GM18861 (cell line): ENCODE measurements around the gene FARSA.
"Not testable (repeated sequence)": the region's sequence is repeated elsewhere in the genome, so short reads cannot be mapped to it uniquely, and the experiment has no call there.

Experiments used
- ATAC-seq: cut with Tn5 transposase; IDR thresholded peaks from one replicate; pipeline ENCODE4 v1.9.1; 2021; ENCODE audit not compliant: unreplicated experiment

FARSA gene

GRCh38 chr19:12937927-12938778 is 4.6 kb upstream of the FARSA start, which contains the start of gene CALR:
Gene CALR, plus strand, starts transcription at chr19:12938609. Its CDS starts 71 bp downstream, at chr19:12938680.
- ATAC-seq: peak; percentile 76

GRCh38 chr19:12937093-12937926 is 3.8 kb upstream of the FARSA start:
- ATAC-seq: no peak

DNA sequence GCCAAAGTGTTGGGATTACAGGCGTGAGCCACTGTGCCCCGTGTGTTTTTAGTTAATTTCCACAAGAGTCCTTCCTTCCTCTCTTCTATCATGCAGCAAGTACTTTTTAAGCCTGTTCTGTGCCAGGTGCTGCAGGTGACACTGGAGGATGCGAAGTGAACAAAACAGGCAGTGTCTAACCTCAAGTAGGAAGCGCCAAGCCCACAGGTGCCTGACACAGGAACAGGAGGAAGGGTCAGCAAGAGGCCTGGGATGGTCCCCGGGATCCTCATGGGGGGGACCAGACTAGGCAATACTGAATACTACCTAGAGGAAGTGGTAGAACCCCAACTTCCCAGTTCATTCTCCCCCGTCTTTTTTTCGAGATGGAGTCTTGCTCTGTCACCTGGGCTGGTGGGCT is 3.1 kb upstream of the FARSA start:
- no peak for ATAC-seq

GRCh38 chr19:12935071-12935470 is 1.6 kb upstream of the FARSA start:
- ATAC-seq: no peak

DNA sequence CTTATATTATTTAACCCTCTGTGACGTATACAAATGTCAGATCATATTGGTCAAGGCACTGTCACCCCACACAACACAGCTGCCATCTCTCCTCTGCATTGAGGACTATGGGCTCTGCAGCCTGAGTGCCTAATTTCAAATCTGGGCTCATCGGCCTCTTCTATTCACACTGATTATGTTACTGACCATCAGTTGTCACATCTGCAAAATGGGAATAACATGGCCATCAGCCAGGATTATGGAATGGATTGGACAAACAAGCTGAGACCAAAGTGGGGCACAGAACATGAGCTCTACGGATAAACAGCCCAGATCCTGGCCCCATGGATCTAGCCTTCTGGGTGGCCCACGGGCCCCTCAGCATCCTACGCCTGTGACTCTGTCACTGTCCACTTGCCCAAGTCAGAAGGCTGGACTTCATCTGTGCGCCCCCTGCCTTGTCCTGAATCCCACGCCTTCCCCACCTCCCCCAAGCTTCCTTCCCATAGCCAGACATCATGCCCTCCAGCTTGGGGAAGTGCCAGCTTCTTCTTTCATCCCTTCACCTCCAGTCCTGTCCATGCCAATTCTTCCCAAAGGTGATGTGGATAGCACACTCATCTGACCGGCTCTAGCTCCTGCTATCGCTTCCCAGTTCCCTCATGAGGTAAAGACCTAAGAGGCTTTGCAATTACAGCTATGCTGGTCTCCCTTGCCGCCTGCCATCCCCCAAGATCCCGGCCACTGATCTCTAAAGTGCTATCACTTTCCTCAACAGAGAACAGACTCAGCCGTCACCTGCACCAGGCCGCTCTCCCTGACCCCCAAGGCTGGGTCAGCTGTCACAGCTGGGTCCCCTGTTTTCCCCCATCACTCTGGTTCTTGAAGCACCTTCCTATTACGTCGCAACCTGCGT is 872 bp downstream of the FARSA start:
- ATAC-seq: no peak

DNA sequence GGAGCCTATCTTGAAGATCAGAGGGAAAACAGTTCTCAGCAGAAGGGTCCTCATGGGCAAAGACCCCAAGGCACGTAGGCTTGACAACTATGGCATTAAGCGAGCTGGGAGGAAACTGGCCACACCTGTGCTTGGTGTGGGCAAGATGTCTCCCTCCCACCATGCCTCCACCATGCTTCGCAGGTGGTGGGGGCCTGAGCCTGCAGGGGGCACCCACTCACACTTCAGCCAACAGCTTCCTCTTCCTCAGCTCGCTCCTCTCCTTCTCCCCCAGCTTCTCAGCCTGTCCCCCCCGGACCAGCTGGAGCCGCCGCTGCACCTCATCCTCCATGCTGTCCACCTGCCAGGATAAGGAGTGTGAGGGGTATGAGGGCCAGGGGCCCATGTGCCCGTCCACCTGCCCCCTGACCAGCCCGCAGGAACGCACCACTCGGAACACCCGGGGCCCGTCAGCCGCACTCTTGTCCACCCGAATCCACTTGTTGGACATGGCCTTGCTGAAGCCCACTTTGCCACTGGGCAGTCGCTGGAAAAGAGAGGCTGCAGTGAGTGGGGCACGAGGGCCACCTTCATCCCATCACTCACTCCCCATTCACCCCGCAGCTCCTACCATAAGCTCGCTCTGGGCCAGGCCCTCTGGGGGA is 3.4 kb downstream of the FARSA start:
- ATAC-seq: no peak

DNA sequence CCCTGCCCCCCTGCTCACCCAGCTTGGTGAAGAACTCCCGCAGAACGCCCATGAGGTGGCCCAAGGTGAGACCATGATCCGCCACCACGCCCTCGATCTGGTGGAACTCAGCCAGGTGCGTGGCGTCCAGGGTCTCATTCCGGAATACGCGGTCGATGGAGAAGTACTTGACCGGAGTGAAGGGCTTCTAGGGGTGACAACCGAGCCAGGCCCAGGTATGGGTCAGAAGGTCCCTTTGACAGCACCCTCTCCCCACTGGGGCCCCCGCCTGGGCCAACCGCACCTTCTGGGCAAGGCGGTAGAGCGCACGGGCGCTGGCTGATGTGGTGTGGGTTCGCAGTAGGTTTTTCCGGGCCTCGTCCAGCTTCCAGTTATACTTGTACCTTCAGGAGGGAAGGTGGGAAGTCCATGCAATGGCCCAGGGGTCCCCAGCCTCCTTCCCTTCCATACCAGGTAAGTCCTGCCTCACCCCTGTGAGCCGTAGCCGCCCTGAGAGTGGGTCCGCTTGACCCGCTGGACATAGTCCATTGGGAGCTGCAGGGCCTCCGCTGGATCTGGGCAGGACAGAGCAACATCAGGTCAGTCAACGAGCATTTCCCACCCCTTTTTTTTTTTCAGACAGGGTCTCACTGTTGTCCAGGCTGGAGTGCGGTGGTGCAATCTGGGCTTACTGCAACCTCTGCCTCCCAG is 8.7 kb downstream of the FARSA start:
- no peak for ATAC-seq

- no peak for ATAC-seq
These were observed 10.6 kb downstream of the FARSA start for GRCh38 chr19:12922959-12923358.

DNA sequence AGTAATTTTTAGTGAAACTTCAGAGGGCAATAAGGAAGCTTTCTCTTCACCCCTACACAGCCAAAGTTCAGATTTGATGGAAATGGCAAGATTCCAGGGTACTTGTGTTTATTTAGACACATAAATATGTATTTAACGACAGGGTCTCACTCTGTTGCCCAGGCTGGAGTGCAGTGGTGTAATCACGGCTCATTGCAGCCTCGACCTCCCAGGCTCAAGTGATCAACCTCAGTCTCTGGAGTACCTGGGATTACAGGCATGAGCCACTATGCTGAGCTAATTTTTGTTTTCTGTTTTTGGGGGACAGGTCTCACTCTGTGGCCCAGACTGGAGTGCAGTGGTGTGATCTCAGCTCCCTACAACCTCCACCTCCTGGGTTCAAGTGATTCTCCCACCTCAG is 12.5 kb downstream of the FARSA start:
- ATAC-seq: no peak

GRCh38 chr19:12918253-12918652 is 15.3 kb downstream of the FARSA start:
- ATAC-seq: no peak

DNA sequence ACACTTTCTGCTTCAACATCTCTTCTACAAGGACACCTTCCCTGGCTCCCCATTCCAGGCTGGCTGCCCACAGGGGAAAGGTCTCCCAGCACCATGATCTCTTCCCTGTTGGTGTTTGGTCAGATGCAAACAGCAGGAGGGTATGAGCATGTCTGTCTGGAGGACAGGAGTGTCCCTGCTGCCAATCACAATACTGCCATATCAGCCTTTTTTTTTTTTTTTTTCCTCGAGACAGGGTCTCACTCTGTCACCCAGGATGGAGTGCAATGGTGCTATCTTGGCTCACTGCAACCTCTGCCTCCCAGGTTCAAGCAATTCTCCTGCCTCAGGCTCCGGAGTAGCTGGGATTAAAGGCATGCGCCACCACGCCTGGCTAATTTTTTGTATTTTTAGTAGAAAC is 17.7 kb downstream of the FARSA start:
- not testable (repeated sequence) for ATAC-seq

DNA sequence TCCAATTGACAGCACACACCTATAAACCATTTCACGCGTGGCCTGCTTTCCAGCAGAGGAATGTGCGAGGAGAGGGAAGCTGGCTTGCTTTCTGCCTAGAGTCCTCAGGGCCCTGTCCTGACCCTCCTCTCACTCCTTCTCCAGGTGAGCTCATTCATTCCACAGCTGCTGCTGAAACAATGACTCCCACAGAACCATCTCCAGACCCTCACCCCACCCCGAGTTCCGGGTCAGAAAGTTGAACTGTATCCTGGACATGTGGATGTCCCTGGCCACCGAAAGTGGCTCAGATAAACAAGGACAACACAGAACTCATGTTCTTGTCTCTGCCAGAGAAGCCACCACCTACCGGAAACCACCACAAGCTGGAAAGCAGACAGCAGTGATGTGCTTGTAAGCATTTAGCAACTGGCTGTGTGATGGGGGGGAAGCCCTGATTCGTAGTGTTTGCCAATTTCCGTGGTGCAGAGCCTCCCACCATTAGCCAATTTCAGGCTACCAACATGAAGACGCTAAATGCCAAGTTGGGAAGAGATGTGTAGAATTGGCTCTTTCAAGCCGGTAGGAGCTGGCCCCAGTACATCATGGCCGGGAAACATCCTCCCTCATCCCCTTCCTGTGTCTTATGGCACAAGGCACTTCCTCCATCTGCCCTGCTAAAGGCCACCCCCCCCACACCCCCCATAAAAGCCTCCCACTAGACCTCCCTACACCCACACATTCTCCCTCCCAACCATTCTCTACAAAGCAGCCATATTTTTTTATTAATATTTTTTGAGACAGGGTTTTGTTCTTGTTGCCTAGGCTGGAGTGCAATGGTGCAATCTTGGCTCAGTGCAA is 19.4 kb downstream of the FARSA start:
- no peak for ATAC-seq

GRCh38 chr19:12913011-12913561 is 20.4 kb downstream of the FARSA start:
- ATAC-seq: no peak

DNA sequence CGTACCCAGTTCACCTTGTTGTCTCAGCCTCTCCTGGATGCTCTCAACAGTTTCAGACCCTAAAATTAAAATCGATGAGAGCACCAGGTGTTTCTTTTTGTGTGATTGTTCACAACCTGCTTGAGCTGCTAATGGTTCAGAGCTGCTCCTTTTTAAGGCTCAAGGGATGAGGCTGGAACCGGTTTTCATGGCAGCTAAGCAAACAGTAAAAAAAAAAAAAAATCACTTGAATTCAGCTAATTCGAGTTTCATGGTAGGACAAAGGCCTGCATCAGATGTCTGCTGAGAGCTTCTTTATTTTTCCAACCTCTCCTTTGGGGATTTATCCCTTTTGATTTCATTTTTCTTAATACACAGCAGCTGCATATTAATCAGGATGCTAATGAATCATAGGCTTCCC is 20.9 kb downstream of the FARSA start:
- ATAC-seq: no peak

DNA sequence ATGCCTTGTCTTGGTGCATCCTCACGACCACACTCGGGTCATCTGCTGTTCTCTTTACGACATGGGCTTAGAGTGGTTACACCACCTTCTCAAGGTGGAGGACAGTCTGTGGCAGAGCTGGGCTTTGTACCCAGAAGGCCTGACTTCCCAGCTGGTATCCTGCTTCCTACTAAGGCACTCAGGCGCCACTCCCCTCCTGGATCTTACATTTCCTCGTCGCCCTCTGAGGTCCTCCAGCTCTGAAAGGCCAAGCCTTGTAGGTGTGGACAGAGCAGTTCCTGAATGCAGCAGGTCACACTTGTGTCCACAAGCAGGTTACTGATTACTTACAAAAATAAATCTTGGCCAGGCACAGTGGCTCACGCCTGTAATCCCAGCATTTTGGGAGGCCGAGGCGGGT is 26.3 kb downstream of the FARSA start:
- ATAC-seq: no peak

GRCh38 chr19:12899891-12900518 is 33.5 kb downstream of the FARSA start:
- ATAC-seq: peak; percentile 66

DNA sequence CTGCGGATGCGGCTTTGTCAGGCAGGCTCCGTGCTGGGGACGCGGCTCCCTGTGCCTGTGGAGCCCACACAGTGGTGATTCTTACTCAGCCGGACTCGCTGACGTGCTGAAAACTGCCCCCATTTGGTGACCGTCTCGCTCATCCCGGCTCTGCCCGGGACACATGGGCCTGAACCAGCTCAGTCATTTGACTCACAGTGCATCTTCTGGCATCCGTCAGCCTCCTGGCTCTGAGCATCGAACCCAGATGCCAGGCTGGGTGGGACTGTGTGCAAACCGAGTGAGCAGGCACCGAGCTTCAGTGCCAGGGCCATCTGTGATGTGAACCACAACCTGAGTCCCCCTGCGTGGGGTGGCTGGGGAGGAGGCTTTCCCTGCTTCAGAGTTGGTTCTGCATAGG is 37.1 kb downstream of the FARSA start:
- ATAC-seq: no peak

DNA sequence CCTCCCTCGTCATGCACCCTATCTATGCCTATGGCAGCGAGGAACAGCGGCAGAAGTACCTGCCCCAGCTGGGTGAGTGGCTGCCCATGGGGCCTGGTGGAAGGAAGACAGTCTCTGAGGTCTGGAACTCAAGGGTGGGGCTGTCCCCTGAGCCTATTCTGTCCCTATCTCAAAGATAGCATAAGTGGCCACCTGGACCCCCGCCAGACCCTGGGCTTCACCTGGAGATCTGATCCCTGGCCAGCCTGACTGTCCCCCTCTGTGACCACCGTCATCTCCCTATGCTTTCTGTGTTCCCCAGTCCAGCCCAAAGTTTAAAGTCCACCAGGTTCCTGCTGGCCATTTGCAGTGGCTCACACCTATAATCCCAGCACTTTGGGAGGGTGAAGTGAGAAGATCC is 39.9 kb downstream of the FARSA start:
- ATAC-seq: no peak
